H9 (cell line): ENCODE data around the gene SAMD8. TPM values are rescaled to one million over a fixed set of nuclear protein-coding genes. Genes with fewer than 3 reads are reported as not detected.

Experiments
- DNase-seq: peaks from one replicate; pipeline ENCODE4 v3.0.0-alpha.2; 2017
- H2AFZ ChIP-seq: one replicate; pipeline ENCODE4 v1.6.1; 2013; ENCODE audit warnings: mild to moderate bottlenecking, low read length, control low read depth, moderate library complexity
- H2AK5ac ChIP-seq: 2 replicates; pipeline ENCODE4 v1.6.1; 2013; ENCODE audit warnings: low read length, control low read depth, mixed read lengths; ENCODE audit not compliant: insufficient read length
- H2BK120ac ChIP-seq: one replicate; pipeline ENCODE4 v1.6.1; 2013; ENCODE audit warnings: low read depth, mild to moderate bottlenecking, low read length, control low read depth, inconsistent platforms; ENCODE audit not compliant: poor library complexity, severe bottlenecking
- H2BK12ac ChIP-seq: 2 replicates; pipeline ENCODE4 v1.6.1; 2013; ENCODE audit warnings: low read length, control low read depth, mixed read lengths, low read depth; ENCODE audit not compliant: insufficient read length
- H2BK15ac ChIP-seq: 2 replicates; pipeline ENCODE4 v1.6.1; 2013; ENCODE audit warnings: low read depth, low read length, control low read depth
- H2BK20ac ChIP-seq: one replicate; pipeline ENCODE4 v1.6.1; 2013; ENCODE audit warnings: low read depth, mild to moderate bottlenecking, low read length, control low read depth, inconsistent platforms; ENCODE audit not compliant: poor library complexity, severe bottlenecking
- H2BK5ac ChIP-seq: 2 replicates; pipeline ENCODE4 v1.6.1; 2013; ENCODE audit warnings: low read length, control low read depth, mixed read lengths; ENCODE audit not compliant: insufficient read length
- H3K14ac ChIP-seq: 2 replicates; pipeline ENCODE4 v1.6.1; 2013; ENCODE audit warnings: low read length, control low read depth; ENCODE audit not compliant: insufficient read depth
- H3K18ac ChIP-seq: 2 replicates; pipeline ENCODE4 v1.6.1; 2013; ENCODE audit warnings: low read depth, mild to moderate bottlenecking, mixed read lengths, low read length, control low read depth; ENCODE audit not compliant: insufficient read length
- H3K23ac ChIP-seq: 2 replicates; pipeline ENCODE4 v1.6.1; 2013; ENCODE audit warnings: low read length, control low read depth, mixed read lengths, low read depth; ENCODE audit not compliant: insufficient read length
- H3K23me2 ChIP-seq: 2 replicates; pipeline ENCODE4 v1.6.1; 2013; ENCODE audit warnings: low read depth, mild to moderate bottlenecking, mixed read lengths, low read length, control low read depth; ENCODE audit not compliant: insufficient read length, poor library complexity, severe bottlenecking
- H3K27ac ChIP-seq: 2 replicates; pipeline ENCODE4 v1.5.1; 2013; ENCODE audit warnings: low read length, control low read depth, mixed read lengths, low read depth; ENCODE audit not compliant: insufficient read length
- H3K27me3 ChIP-seq: 2 replicates; pipeline ENCODE4 v1.6.1; 2013; ENCODE audit warnings: low read length, control low read depth, inconsistent platforms; ENCODE audit not compliant: insufficient read depth
- H3K4ac ChIP-seq: 2 replicates; pipeline ENCODE4 v1.6.1; 2013; ENCODE audit warnings: low read depth, mild to moderate bottlenecking, control low read depth, inconsistent platforms, low read length, moderate library complexity
- H3K4me1 ChIP-seq: 2 replicates; pipeline ENCODE4 v1.6.1; 2013; ENCODE audit warnings: low read length, control low read depth, inconsistent platforms; ENCODE audit not compliant: insufficient read depth
- H3K4me2 ChIP-seq: 2 replicates; pipeline ENCODE4 v1.6.1; 2013; ENCODE audit warnings: low read length, control low read depth, mixed read lengths; ENCODE audit not compliant: insufficient read length, insufficient read depth
- H3K56ac ChIP-seq: 2 replicates; pipeline ENCODE4 v1.6.1; 2013; ENCODE audit warnings: low read depth, mild to moderate bottlenecking, mixed read lengths, low read length, control low read depth; ENCODE audit not compliant: insufficient read length
- H3K79me1 ChIP-seq: 2 replicates; pipeline ENCODE4 v1.6.1; 2013; ENCODE audit warnings: low read depth, mild to moderate bottlenecking, moderate library complexity, low read length, control low read depth, inconsistent platforms; ENCODE audit not compliant: insufficient read depth, poor library complexity, severe bottlenecking
- H3K79me2 ChIP-seq: 2 replicates; pipeline ENCODE4 v1.6.1; 2013; ENCODE audit warnings: low read length, control low read depth, inconsistent platforms; ENCODE audit not compliant: insufficient read depth
- H3K9ac ChIP-seq: 2 replicates; pipeline ENCODE4 v1.6.1; 2013; ENCODE audit warnings: low read length, control low read depth, mixed read lengths; ENCODE audit not compliant: insufficient read length; ENCODE audit errors: extremely low read depth
- H3K9me3 ChIP-seq: one replicate; pipeline ENCODE4 v1.6.1; 2013; ENCODE audit warnings: low read depth, low read length, inconsistent platforms; ENCODE audit not compliant: control insufficient read depth
- H3T11ph ChIP-seq: one replicate; pipeline ENCODE4 v1.6.1; 2013; ENCODE audit warnings: mild to moderate bottlenecking, low read length, control low read depth, inconsistent platforms
- H4K20me1 ChIP-seq: one replicate; pipeline ENCODE4 v1.6.1; 2013; ENCODE audit not compliant: control insufficient read depth, insufficient read length, insufficient read depth
- H4K5ac ChIP-seq: 2 replicates; pipeline ENCODE4 v1.6.1; 2013; ENCODE audit warnings: low read depth, mild to moderate bottlenecking, mixed read lengths, low read length, control low read depth; ENCODE audit not compliant: insufficient read length
- H4K8ac ChIP-seq: replicated peaks from 2 replicates; pipeline ENCODE4 v1.6.1; 2013; ENCODE audit warnings: low read length, control low read depth, mixed read lengths, low read depth; ENCODE audit not compliant: insufficient read length
- H4K91ac ChIP-seq: 2 replicates; pipeline ENCODE4 v1.6.1; 2013; ENCODE audit warnings: low read depth, mild to moderate bottlenecking, moderate library complexity, mixed read lengths, low read length, control low read depth; ENCODE audit not compliant: insufficient read length
- H3K27ac Mint-ChIP-seq, 3 experiments: 2 replicates in 2 of 3; 3 replicates in 1 of 3; pipeline ENCODE4 v1.8.0; 2020 to 2021; ENCODE audit warnings: mixed read lengths in 3 of 3, mild to moderate bottlenecking in 1 of 3, moderate library complexity in 1 of 3
- H3K27me3 Mint-ChIP-seq: 2 replicates; pipeline ENCODE4 v1.8.0; 2021; ENCODE audit warnings: low read depth, mild to moderate bottlenecking, moderate library complexity, mixed read lengths
- H3K36me3 Mint-ChIP-seq, 3 experiments: 2 replicates in 2 of 3; 3 replicates in 1 of 3; pipeline ENCODE4 v1.8.0; 2020 to 2021; ENCODE audit warnings: low read depth in 3 of 3, mixed read lengths in 3 of 3; ENCODE audit not compliant: insufficient read depth in 1 of 3
- H3K4me1 Mint-ChIP-seq, 2 experiments: 2 replicates each; pipeline ENCODE4 v1.8.0; 2020; ENCODE audit warnings: mixed read lengths in 2 of 2
- H3K4me3 Mint-ChIP-seq, 2 experiments: 2 replicates in 1 of 2; 3 replicates in 1 of 2; pipeline ENCODE4 v1.8.0; 2020 to 2021; ENCODE audit warnings: mild to moderate bottlenecking in 2 of 2, mixed read lengths in 2 of 2, moderate library complexity in 1 of 2
- H3K9me3 Mint-ChIP-seq, 2 experiments: 2 replicates in 1 of 2; 3 replicates in 1 of 2; pipeline ENCODE4 v1.8.0; 2020; ENCODE audit warnings: mild to moderate bottlenecking in 2 of 2, mixed read lengths in 2 of 2, moderate library complexity in 1 of 2
- WGBS: extraction: QIAGEN DNeasy Blood & Tissue Kit; methylation state at CpG from one replicate; pipeline ENCODE4 v1.1.7; 2013; ENCODE audit warnings: missing lambda C conversion rate, low lambda C conversion rate, mixed read lengths; ENCODE audit not compliant: insufficient read length; ENCODE audit errors: extremely low coverage; 5-methylcytosine and 5-hydroxymethylcytosine counted together
- total RNA-seq: library from RNA; stranded (reverse); gene quantifications from 2 replicates; pipeline ENCODE4 v1.2.1, GENCODE V29; 2021
- TF ChIP-seq, protein P1 (sequence below): fragments of 200-600 bp; sonication (generic); conservative IDR thresholded peaks from 3 replicates; pipeline ENCODE4 v1.8.0; 2021; ENCODE audit warnings: antibody characterized with exemption, mild to moderate bottlenecking

The SAMD8 gene
- total RNA-seq, 1 experiment from 2014 or later: 18.8 TPM

GRCh38 chr10:75097666-75098285, 13.7 kb upstream of the SAMD8 start:
- Histone ChIP-seq H2AK5ac (no peak overlapping the region), H4K8ac (no peak overlapping the region), H2BK12ac (no peak overlapping the region), H3K4ac (no peak overlapping the region), H2AFZ (no peak overlapping the region), H3K4me2 (no peak overlapping the region), H2BK120ac (no peak overlapping the region), H3K27me3 (no peaks in the 10 kb centered on the region), H2BK5ac (no peak overlapping the region), H4K20me1 (no peaks in the 10 kb centered on the region), H3K23ac (no peak overlapping the region), H3K18ac (no peak overlapping the region), H3K4me1 (peaks cover 4% of the 10 kb centered on the region; the same call in 1 of the 2 replicates), H3T11ph (no peak overlapping the region), H3K9me3 (no peaks in the 10 kb centered on the region), H3K56ac (no peak overlapping the region), H3K23me2 (no peaks in the 10 kb centered on the region), H3K27ac (no peak overlapping the region), H3K79me1 (no peaks in the 10 kb centered on the region), H3K9ac (no peak overlapping the region), H2BK20ac (no peak overlapping the region), H4K91ac (no peak overlapping the region), H2BK15ac (no peak overlapping the region), H3K14ac (no peak overlapping the region; the same call in 1 of the 2 replicates), H3K79me2 (no peaks in the 10 kb centered on the region), H4K5ac (no peak overlapping the region)
- peak; percentile 55 for DNase-seq
- H3K27me3 Mint-ChIP-seq: no peaks in the 10 kb centered on the region
- H3K4me3 Mint-ChIP-seq: no peak overlapping the region
- no CpG with 5 or more reads among the region's 11 CpGs for WGBS
- no peaks in the 10 kb centered on the region for H3K36me3 Mint-ChIP-seq
- TF ChIP-seq, protein P1, sequence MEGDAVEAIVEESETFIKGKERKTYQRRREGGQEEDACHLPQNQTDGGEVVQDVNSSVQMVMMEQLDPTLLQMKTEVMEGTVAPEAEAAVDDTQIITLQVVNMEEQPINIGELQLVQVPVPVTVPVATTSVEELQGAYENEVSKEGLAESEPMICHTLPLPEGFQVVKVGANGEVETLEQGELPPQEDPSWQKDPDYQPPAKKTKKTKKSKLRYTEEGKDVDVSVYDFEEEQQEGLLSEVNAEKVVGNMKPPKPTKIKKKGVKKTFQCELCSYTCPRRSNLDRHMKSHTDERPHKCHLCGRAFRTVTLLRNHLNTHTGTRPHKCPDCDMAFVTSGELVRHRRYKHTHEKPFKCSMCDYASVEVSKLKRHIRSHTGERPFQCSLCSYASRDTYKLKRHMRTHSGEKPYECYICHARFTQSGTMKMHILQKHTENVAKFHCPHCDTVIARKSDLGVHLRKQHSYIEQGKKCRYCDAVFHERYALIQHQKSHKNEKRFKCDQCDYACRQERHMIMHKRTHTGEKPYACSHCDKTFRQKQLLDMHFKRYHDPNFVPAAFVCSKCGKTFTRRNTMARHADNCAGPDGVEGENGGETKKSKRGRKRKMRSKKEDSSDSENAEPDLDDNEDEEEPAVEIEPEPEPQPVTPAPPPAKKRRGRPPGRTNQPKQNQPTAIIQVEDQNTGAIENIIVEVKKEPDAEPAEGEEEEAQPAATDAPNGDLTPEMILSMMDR: peak; percentile 60
- H3K4me1 Mint-ChIP-seq: peaks cover 13% of the 10 kb centered on the region in 2 experiments
- H3K9me3 Mint-ChIP-seq: no peaks in the 10 kb centered on the region; a peak in 1 of 5 replicates
- H3K27ac Mint-ChIP-seq: no peak overlapping the region; a peak in 1 of 7 replicates
